RWPE2 (cell line): Measurements from ENCODE around the gene PDAP1.

ENCODE experiments used
- ATAC-seq: fragments of 200-7000 bp; cut with Tn5 transposase; 3 replicates; pipeline ENCODE4 v1.9.1; 2021; ENCODE audit warnings: low read depth
- DNase-seq: peaks from one replicate; pipeline ENCODE4 v3.0.0-alpha.2; 2020; ENCODE audit warnings: low spot score
- H3K27ac ChIP-seq: fragments of 450-650 bp; 2 replicates; pipeline ENCODE4 v1.5.1; 2017; ENCODE audit warnings: mild to moderate bottlenecking; ENCODE audit not compliant: poor library complexity, severe bottlenecking
- H3K27me3 ChIP-seq: fragments of 250-450 bp; sonication (Bioruptor Pico); 2 replicates; pipeline ENCODE4 v1.5.1; 2021; ENCODE audit warnings: mild to moderate bottlenecking, moderate library complexity; ENCODE audit not compliant: insufficient read depth, poor library complexity, severe bottlenecking
- H3K36me3 ChIP-seq: fragments of 250-450 bp; sonication (Bioruptor Pico); 2 replicates; pipeline ENCODE4 v1.5.1; 2020; ENCODE audit warnings: low read depth, mild to moderate bottlenecking, moderate library complexity
- H3K4me1 ChIP-seq: fragments of 250-450 bp; sonication (Bioruptor Pico); 2 replicates; pipeline ENCODE4 v1.5.1; 2021; ENCODE audit warnings: mild to moderate bottlenecking, moderate library complexity; ENCODE audit not compliant: insufficient read depth, poor library complexity, severe bottlenecking
- H3K4me3 ChIP-seq: fragments of 250-450 bp; sonication (Bioruptor Pico); 2 replicates; pipeline ENCODE4 v1.5.1; 2021; ENCODE audit warnings: mild to moderate bottlenecking, moderate library complexity; ENCODE audit not compliant: severe bottlenecking
- H3K9me3 ChIP-seq: fragments of 250-450 bp; sonication (Bioruptor Pico); 2 replicates; pipeline ENCODE4 v1.5.1; 2021; ENCODE audit warnings: mild to moderate bottlenecking, moderate library complexity; ENCODE audit not compliant: severe bottlenecking
- CTCF ChIP-seq: fragments of 450-650 bp; IDR thresholded peaks from one replicate; pipeline ENCODE4 v1.5.1; 2017; ENCODE audit warnings: mild to moderate bottlenecking, moderate library complexity; ENCODE audit not compliant: poor library complexity, severe bottlenecking

PDAP1 gene

GRCh38 chr7:99396418-99397296 is 11.7 kb downstream of the PDAP1 start:
- Histone ChIP-seq H3K27me3 (no peaks in the 10 kb centered on the region), H3K9me3 (no peaks in the 10 kb centered on the region), H3K4me3 (no peak overlapping the region), H3K4me1 (no peaks in the 10 kb centered on the region), H3K27ac (no peak overlapping the region), H3K36me3 (peaks cover 86% of the 10 kb centered on the region)
- no peak for TF ChIP-seq CTCF
- no peak for DNase-seq
- no peak for ATAC-seq

- Histone ChIP-seq H3K27me3 (no peaks in the 10 kb centered on the region), H3K36me3 (peaks cover 86% of the 10 kb centered on the region), H3K9me3 (no peaks in the 10 kb centered on the region), H3K4me1 (no peaks in the 10 kb centered on the region), H3K4me3 (no peak overlapping the region), H3K27ac (no peak overlapping the region)
- DNase-seq (no peak), ATAC-seq (no peak)
- TF ChIP-seq CTCF = no peak
Observed at GRCh38 chr7:99395616-99396327, 12.6 kb downstream of the PDAP1 start.

GRCh38 chr7:99394188-99394502 is 14.3 kb downstream of the PDAP1 start:
- no peaks in the 10 kb centered on the region for H3K9me3 ChIP-seq
- no peak overlapping the region for H3K4me3 ChIP-seq
- ATAC-seq (no peak), DNase-seq (no peak)
- no peaks in the 10 kb centered on the region for H3K4me1 ChIP-seq
- no peak for TF ChIP-seq CTCF
- H3K27me3 ChIP-seq = no peaks in the 10 kb centered on the region
- peaks cover 84% of the 10 kb centered on the region for H3K36me3 ChIP-seq
- no peak overlapping the region for H3K27ac ChIP-seq

- peak overlapping the region; percentile 28 for H3K4me3 ChIP-seq
- H3K27ac ChIP-seq = peak overlapping the region; percentile 13
- TF ChIP-seq CTCF = no peak
- peaks cover 84% of the 10 kb centered on the region for H3K36me3 ChIP-seq
- DNase-seq = no peak
- no peak; the same call in 2 of the 3 replicates for ATAC-seq
- H3K27me3 ChIP-seq = no peaks in the 10 kb centered on the region
- H3K4me1 ChIP-seq = no peaks in the 10 kb centered on the region
- H3K9me3 ChIP-seq = no peaks in the 10 kb centered on the region
Observed at GRCh38 chr7:99393355-99394187, 14.8 kb downstream of the PDAP1 start.
